ENCODE results near the gene SPOCK3. TPM values are rescaled to one million over a fixed set of nuclear protein-coding genes. Genes with fewer than 3 reads are reported as not detected.

The SPOCK3 gene
- total RNA-seq, 1 experiment from 2014 or later = 0.24 TPM

DNA sequence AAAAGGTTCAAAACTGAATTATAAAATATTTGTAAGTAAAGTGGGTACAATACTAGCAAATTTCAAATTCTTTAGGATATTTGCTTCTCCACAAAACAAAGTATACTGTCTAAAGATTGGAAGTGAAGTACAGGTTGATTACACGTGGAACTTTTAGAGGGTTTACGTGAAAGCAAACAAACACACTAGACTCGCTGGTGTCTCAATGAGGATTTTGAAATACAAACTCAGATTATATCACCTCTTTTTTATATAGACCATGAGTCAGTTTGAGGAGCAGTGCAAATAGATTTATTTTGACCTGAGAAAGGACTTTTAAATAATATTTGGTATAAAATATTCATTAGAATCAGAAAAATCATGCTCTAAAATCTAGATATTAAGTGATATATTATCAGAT, 185.0 kb downstream of the SPOCK3 start:
- Mint-ChIP-seq H3K4me1 (no peaks in the 10 kb centered on the region), H3K27me3 (ENCODE audit: low read depth) (no peaks in the 10 kb centered on the region), H3K4me3 (no peak overlapping the region), H3K27ac (no peak overlapping the region), H3K9me3 (peaks cover 7% of the 10 kb centered on the region), H3K36me3 (peaks cover under 1% of the 10 kb centered on the region; the same call in 1 of the 2 replicates)
- no peak for ATAC-seq
- CTCF ChIA-PET = no interaction called here
- TF ChIP-seq, protein P1, sequence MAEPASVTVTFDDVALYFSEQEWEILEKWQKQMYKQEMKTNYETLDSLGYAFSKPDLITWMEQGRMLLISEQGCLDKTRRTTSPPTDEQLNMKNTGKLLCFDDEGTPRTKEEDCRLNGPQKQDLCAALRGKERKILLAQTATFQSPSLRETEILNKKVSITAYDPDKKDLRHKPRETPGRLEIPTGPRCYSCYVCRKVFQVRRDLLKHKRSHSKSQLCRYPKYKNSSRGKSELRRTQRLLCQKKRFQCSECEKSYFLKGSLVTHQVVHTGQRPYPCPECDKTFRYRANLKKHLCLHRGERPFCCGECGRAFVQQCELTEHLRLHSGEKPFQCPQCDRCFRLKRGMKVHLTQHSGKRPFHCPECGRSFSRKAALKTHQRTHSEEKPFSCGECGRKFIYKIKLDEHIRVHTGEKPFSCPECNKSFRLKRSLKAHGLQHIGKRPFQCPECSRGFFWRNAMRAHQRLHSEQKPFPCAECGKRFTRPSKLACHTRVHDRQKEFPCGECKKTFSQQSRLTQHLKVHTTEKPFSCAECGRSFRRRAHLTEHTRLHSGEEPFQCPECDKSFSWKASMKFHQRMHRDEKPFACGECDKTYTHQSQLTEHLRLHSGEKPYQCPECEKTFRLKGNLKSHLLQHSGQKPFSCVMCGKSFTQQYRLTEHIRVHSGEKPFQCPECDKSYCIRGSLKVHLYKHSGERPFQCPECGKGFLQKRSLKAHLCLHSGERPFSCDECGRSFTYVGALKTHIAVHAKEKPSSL (CRISPR knock-in tag; conservative IDR thresholded peaks at IDR 0.05) = no peak
- TF ChIP-seq, protein P2, sequence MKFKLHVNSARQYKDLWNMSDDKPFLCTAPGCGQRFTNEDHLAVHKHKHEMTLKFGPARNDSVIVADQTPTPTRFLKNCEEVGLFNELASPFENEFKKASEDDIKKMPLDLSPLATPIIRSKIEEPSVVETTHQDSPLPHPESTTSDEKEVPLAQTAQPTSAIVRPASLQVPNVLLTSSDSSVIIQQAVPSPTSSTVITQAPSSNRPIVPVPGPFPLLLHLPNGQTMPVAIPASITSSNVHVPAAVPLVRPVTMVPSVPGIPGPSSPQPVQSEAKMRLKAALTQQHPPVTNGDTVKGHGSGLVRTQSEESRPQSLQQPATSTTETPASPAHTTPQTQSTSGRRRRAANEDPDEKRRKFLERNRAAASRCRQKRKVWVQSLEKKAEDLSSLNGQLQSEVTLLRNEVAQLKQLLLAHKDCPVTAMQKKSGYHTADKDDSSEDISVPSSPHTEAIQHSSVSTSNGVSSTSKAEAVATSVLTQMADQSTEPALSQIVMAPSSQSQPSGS (CRISPR knock-in tag; IDR thresholded peaks at IDR 0.05; ENCODE audit: borderline replicate concordance, low read depth) = no peak
- no peak for TF ChIP-seq ZNF232 (CRISPR knock-in tag; IDR thresholded peaks at IDR 0.05)
- TF ChIP-seq ZNF138 (CRISPR knock-in tag; conservative IDR thresholded peaks at IDR 0.05) = no peak
- no peak for TF ChIP-seq FOXJ3 (CRISPR knock-in tag; IDR thresholded peaks at IDR 0.05; ENCODE audit: borderline replicate concordance)
- POLR2A ChIA-PET = no interaction called here
- DNase-seq (ENCODE audit: low spot score) = no peak

DNA sequence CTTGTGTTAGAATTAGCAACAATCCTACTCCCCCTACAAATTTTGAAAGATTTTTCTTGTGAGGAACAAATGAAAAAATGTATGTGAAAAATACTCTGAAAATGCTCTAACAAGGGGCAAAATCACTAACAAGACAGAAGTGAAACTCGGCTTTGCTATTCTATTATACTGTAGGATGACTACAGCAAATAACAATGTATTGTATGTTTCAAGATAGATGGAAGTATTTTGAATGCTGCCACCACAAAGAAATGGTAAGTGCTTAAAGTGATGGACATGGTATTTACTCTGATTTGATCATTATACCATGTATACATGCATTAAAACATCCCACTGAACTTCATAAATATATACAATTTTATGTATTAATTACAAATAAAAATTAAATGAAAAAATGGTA, 192.8 kb downstream of the SPOCK3 start:
- Mint-ChIP-seq H3K9me3 (peaks cover 5% of the 10 kb centered on the region; the same call in 1 of the 2 replicates), H3K27ac (no peak overlapping the region), H3K27me3 (ENCODE audit: low read depth) (no peaks in the 10 kb centered on the region), H3K4me1 (no peaks in the 10 kb centered on the region), H3K36me3 (no peaks in the 10 kb centered on the region), H3K4me3 (no peak overlapping the region)
- DNase-seq (ENCODE audit: low spot score) (no peak), ATAC-seq (no peak)
- CTCF ChIA-PET = no interaction called here
- POLR2A ChIA-PET = no interaction called here
- TF ChIP-seq OVOL2 (CRISPR knock-in tag; IDR thresholded peaks at IDR 0.05; ENCODE audit: borderline replicate concordance) (no peak), JUN (CRISPR knock-in tag; IDR thresholded peaks at IDR 0.05) (no peak), NR2C2 (CRISPR knock-in tag; IDR thresholded peaks at IDR 0.05) (no peak), ESRRA (CRISPR knock-in tag; IDR thresholded peaks at IDR 0.05; ENCODE audit: borderline replicate concordance) (no peak), ETV6 (CRISPR knock-in tag; IDR thresholded peaks at IDR 0.05) (no peak), SOX15 (CRISPR knock-in tag; IDR thresholded peaks at IDR 0.05) (no peak), MYBL2 (CRISPR knock-in tag; IDR thresholded peaks at IDR 0.05) (no peak), RORB (CRISPR knock-in tag; IDR thresholded peaks at IDR 0.05) (no peak), SP1 (CRISPR knock-in tag; conservative IDR thresholded peaks at IDR 0.05) (no peak), RELA (CRISPR knock-in tag; IDR thresholded peaks at IDR 0.05; ENCODE audit: borderline replicate concordance) (no peak), ATF1 (CRISPR knock-in tag; IDR thresholded peaks at IDR 0.05) (no peak), GRHL2 (CRISPR knock-in tag; IDR thresholded peaks at IDR 0.05; ENCODE audit: insufficient replicate concordance, severe bottlenecking) (no peak), ZNF317 (CRISPR knock-in tag; IDR thresholded peaks at IDR 0.05; ENCODE audit: borderline replicate concordance, low read depth) (no peak)
- TF ChIP-seq, protein P3, sequence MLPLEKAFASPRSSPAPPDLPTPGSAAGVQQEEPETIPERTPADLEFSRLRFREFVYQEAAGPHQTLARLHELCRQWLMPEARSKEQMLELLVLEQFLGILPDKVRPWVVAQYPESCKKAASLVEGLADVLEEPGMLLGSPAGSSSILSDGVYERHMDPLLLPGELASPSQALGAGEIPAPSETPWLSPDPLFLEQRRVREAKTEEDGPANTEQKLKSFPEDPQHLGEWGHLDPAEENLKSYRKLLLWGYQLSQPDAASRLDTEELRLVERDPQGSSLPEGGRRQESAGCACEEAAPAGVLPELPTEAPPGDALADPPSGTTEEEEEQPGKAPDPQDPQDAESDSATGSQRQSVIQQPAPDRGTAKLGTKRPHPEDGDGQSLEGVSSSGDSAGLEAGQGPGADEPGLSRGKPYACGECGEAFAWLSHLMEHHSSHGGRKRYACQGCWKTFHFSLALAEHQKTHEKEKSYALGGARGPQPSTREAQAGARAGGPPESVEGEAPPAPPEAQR (CRISPR knock-in tag; IDR thresholded peaks at IDR 0.05) = no peak
- TF ChIP-seq, protein P4, sequence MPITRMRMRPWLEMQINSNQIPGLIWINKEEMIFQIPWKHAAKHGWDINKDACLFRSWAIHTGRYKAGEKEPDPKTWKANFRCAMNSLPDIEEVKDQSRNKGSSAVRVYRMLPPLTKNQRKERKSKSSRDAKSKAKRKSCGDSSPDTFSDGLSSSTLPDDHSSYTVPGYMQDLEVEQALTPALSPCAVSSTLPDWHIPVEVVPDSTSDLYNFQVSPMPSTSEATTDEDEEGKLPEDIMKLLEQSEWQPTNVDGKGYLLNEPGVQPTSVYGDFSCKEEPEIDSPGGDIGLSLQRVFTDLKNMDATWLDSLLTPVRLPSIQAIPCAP (CRISPR knock-in tag; IDR thresholded peaks at IDR 0.05) = no peak
- TF ChIP-seq, protein P5, sequence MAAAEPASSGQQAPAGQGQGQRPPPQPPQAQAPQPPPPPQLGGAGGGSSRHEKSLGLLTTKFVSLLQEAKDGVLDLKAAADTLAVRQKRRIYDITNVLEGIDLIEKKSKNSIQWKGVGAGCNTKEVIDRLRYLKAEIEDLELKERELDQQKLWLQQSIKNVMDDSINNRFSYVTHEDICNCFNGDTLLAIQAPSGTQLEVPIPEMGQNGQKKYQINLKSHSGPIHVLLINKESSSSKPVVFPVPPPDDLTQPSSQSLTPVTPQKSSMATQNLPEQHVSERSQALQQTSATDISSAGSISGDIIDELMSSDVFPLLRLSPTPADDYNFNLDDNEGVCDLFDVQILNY (CRISPR knock-in tag; IDR thresholded peaks at IDR 0.05) = no peak
- TF ChIP-seq, protein P6, sequence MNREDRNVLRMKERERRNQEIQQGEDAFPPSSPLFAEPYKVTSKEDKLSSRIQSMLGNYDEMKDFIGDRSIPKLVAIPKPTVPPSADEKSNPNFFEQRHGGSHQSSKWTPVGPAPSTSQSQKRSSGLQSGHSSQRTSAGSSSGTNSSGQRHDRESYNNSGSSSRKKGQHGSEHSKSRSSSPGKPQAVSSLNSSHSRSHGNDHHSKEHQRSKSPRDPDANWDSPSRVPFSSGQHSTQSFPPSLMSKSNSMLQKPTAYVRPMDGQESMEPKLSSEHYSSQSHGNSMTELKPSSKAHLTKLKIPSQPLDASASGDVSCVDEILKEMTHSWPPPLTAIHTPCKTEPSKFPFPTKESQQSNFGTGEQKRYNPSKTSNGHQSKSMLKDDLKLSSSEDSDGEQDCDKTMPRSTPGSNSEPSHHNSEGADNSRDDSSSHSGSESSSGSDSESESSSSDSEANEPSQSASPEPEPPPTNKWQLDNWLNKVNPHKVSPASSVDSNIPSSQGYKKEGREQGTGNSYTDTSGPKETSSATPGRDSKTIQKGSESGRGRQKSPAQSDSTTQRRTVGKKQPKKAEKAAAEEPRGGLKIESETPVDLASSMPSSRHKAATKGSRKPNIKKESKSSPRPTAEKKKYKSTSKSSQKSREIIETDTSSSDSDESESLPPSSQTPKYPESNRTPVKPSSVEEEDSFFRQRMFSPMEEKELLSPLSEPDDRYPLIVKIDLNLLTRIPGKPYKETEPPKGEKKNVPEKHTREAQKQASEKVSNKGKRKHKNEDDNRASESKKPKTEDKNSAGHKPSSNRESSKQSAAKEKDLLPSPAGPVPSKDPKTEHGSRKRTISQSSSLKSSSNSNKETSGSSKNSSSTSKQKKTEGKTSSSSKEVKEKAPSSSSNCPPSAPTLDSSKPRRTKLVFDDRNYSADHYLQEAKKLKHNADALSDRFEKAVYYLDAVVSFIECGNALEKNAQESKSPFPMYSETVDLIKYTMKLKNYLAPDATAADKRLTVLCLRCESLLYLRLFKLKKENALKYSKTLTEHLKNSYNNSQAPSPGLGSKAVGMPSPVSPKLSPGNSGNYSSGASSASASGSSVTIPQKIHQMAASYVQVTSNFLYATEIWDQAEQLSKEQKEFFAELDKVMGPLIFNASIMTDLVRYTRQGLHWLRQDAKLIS (CRISPR knock-in tag; IDR thresholded peaks at IDR 0.05; ENCODE audit: borderline replicate concordance) = no peak

All from WTC11 (cell line).